KBM-7 (cell line): ENCODE measurements around the gene GPC6.
A peak's percentile ranks its signal among the peaks of the same experiment; 100 is the strongest.

Experiments used
- DNase-seq: peaks from one replicate; pipeline ENCODE4 v3.0.0-alpha.2; 2015
- in situ Hi-C: fragments of 300-500 bp; cut with MboI; formaldehyde crosslinking; loops from 2 replicates; pipeline ENCODE4 v1.14.3; 2020; ENCODE audit warnings: low sequenced_read_pairs, low pct_unique_long_range_greater_than_20kb, mixed read lengths

The GPC6 gene

DNA sequence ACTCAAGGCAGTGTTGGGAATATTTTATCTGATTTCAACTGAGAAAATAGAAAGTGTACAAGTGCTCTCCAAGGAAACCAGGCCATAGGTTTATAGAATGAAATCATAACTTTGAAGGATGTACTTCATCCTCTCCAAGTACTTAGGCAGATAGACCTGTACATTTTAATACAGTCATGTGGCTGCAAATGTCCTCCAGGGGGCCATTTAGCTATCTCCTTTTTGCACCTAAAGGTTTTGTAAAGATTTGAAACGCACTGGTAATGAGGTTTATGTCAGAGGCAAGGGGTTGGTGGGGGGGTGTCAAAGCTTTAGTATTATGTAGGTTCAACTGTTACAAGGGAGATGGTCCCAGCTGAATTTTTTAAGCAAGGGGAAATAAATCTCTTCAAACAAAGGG, 888.4 kb downstream of the GPC6 start:
- in situ Hi-C loops, result no loop called here
- peak; percentile 3 for DNase-seq

DNA sequence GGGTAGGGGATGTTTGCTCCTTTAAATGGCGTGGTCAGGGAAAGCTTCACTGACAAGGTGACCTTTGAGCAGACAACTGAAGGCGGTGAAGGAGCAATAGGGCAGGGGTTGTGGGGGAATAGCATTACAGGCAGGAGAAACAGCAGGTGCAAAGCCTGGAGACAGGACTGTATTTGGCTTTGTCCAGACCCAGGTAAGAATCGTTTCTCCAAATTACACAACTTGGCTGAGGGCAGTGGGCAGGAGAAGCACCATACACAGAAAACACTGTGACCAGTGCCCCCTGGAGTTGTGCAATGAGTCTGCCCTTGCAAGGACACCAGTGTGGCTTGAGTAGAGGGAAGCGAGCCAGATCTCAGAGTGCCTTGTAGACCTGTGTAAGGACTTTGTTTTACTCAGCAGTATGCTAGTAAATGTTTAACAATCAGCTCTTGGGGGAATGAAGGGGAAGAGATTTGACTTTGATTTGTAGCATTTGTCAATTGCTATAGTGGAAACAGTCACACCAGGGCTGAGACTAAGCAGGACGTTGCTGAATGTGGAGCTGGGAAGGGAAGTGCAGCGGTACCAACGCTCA, 892.8 kb downstream of the GPC6 start:
- no peak for DNase-seq
- in situ Hi-C loops, result no loop called here

DNA sequence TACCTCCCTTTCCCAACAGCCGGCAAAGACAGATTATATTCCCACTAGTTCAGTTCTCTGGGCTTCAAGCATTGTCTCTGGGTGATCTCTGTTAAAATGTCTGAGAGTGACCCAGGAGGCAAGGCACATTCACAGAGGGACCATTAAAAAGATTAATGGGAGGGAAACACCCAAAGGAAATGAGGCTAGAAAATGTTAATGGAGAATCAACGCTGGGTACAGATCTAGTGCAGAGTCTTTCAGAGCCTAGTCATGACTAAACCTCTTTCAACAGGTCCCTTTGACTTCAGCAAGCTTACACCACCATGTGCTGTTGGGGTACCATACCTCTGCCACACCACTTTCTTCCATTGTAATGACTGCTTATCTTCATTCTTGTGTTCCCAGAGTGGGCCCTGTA, 894.3 kb downstream of the GPC6 start:
- DNase-seq, result no peak
- in situ Hi-C loops, result no loop called here

DNA sequence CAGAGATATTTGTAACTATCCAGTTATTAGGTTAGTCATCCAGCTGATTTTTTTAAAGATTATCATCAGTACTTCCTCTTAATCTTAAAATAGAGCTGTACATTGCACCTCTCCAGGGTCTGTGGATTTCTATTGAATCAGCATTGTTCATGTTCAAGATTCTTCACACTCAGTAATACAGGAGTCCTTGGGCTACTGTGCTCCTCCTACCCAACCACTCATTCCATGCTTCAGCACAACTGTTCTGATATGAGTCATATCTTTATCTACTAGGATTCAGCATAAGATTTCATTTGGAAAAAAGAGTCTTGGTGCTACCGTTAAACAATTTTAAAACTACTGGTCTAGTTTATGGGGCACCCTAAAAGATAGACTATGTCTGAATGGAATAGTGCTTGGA, 895.1 kb downstream of the GPC6 start:
- DNase-seq, result peak; percentile 1
- in situ Hi-C loops, result no loop called here

DNA sequence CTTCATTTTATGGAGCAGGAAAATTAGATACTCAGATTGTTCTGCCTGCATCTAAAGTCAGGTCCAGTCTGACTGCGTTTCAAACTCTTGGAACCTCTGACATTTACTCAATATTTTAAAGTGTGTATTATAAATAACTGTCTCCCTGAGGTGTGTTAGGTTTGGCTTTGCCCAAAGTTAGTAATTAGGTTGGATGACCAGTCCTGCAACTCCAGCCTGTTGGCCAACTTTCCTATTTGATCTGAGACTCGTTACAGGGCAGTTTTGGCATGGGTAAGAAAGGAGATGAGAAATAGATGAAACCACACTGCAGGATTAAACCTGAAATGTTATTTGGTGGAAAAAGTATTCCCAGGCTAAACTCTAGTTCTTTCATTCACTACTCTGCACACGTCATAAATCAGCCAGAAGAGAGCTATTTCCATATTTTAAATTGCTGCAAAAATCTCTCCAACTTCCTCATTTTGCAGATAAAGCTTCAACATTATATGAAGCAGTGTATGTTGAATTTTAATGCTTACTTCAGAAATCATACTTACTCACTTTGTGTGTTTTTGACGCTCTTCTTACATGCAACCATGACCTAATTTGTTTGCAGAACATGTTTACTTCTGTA, 895.8 kb downstream of the GPC6 start:
- in situ Hi-C loops, result no loop called here
- peak; percentile 43 for DNase-seq

DNA sequence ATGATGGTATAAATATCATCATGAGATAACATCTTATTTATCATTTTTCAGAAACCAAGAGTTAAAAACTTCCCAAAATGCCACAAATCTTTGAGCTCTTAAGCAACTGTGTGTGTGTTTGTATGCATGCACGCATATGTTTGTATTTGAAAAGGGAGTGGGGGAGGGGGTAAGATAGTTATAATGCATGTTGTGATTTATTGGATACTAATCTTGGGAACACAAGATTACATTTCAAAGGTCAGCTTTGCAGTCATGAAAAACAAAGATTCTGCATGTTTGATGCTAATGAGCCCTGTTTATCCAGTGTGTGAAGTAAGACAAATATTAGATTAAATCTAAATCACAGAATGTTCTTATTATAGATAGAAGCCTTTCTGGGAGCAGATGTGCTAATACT, 897.0 kb downstream of the GPC6 start:
- in situ Hi-C loops, result no loop called here
- no peak for DNase-seq

DNA sequence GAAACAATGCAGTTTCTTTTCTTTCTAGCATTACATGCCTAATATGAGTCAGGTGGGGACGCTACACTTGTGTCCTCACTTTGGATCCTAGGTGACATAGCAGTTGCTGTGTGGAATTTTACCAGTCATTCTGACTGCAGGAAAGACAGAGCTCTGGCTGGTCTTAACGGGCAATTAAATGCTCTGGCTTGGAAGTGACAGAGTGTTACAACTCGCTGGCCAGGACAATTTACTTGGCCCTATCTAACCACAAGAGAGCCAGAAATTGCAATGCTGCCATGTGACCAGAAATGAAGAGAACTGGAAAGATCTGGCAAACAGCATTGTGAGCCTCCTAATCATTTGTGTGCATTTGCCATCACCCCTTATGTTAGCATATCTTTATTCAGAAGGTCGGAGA, 901.8 kb downstream of the GPC6 start:
- in situ Hi-C loops, result no loop called here
- DNase-seq, result no peak

DNA sequence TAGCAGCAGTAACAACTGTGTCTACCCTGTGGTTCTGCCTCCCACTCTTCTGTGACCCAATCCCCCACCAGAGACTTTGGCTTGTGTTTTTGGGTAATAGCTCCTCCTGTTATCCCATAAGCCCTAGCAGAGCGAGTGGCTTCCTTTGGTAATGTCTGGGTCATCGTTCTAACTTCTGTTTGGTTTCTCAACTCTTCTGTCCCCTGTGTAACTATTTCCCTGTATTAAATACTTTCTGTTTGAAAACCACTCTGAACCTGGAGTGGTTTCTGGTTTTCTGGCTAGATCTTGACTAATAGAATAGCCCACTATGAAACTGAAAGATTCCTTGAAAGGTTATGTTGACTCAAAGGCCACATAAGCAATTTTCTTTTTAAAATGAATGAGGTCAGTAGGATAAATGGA, 902.9 kb downstream of the GPC6 start:
- no peak for DNase-seq
- in situ Hi-C loops, result no loop called here

DNA sequence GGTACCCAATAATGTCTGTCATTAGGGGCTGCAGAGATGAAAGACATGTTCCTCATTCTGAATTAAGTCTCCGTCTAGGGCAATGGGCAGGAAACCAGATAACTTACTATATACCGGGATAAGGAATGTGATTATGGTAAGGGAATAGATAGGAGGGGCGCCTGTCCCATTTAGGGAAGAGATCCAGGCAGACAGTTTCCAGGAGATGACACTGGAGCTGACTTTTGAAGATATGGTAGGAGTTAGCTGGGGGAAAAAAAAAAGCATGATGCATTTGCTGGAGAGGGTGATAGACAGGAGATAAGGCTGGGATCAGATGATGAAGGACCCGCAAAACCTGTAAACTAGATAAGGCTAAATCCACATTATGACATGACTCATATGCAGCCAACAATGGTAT, 912.2 kb downstream of the GPC6 start:
- DNase-seq, result no peak
- in situ Hi-C loops, result no loop called here

DNA sequence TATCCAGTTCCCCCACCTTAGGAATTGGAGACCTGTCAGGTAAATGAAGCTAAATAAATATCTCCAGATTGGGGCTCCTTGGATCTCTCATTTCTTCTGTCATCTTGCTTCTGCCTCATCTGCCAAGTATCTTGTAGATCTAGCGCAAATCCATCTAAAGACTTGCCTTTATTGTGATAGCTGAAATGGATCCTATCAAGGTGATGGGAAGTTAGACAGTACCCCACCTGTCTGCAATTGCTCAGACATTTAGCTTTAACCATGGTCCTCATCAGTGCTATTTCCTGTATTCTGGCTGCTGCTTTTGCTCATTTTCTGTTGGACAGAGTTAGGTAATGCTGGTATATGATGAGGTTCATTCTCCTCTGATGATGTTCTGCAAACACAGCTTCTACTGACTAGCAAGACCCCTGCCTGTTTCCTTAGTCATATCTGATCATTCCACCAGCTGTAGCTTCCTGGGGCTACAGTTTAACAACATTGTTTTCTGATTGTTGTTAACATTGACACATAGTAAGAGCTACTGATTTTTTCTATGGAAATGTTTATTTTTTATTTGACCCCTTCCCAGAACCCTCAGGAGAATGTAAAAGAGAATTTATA, 912.9 kb downstream of the GPC6 start:
- in situ Hi-C loops, result no loop called here
- no peak for DNase-seq

DNA sequence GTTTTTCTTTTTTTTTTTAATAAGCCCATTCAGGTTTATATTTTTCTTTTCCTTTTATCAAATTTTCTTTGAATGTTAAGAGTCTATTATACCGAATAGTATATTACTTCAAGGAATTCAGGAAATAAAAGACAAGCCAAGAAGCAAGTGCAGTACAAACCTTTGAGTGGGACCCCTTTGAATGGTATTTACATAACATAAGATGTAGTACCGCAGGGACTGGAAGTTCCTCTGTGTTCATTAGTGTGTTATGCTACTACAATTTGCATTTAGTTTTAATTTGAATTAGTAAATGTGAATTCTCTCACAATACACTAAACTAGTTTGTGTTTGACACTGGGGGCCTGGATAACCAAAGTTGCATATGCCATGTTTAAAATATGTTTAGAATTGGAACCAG, 913.4 kb downstream of the GPC6 start:
- in situ Hi-C loops, result no loop called here
- DNase-seq, result no peak

DNA sequence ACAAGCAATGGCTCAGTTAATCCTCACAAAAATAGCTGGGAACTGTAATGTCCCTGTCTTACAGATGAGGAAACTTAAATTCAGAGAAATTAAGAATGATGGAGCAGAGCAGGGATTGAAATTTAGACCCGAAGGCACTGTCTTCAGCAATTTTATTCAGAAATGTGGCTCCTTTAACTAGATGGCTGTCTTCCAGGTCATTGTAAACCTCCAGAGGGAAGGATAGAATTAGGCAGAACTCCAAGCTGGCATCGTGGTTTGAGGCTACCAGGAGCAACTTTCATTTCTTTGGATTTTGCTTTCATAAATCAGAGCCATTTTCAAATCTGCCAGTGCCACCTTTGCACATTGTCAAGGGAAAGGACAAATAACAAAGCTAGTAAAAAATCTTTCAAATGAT, 913.9 kb downstream of the GPC6 start:
- no peak for DNase-seq
- in situ Hi-C loops, result no loop called here

DNA sequence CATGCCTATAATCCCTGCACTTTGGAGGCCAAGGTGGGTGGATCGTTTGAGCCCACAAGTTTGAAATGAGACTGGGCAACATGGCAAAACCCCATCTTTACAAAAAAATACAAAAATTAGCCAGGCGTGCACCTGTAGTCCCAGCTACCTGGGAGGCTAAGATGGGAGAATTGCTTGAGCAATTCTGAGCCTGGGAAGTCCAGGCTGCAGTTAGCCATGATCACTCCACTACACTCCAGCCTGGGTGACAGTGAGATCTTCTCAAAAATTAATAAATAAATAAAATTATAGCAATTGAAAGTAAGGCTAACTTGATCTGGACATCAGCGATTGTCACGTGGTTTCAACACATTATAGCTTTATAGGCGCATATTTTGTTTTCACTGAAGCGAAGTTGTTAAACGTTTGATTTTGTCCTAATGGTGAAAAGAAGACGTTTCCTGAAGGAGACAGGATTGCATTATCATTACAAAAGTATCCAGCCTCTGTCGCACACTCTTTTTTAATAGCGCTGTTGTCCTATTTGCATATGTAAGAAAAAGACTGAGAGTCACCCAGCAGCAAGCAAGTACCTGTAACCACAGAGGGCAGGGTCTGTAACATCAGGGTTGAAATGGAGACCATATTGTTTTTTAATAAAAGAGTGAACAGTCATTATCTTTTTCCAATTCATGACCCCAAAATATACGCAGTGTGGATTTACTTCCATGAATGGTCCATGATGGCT, 917.2 kb downstream of the GPC6 start:
- in situ Hi-C loops, result no loop called here

DNA sequence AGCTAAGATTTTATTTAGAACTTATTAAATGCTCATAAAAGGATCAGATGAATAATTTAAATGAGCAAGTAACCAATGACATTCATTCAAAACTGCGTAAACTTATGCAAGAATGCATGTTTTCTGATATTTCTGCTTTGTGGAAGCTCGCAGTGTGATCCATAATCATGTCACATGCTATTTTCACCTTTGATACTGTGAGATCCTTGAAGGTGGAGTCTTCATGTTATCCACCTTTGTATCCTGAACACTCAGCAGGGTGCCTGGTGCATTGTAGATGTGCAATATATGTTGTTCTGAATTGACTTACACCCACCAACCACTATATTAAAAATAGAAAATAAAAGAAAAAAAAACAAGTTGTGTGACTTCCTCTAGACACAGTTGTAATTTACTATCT, 919.4 kb downstream of the GPC6 start:
- in situ Hi-C loops, result no loop called here
- no peak for DNase-seq

More for the DNA sequence above, 917.2 kb downstream of the GPC6 start:
- DNase-seq, result no peak

DNA sequence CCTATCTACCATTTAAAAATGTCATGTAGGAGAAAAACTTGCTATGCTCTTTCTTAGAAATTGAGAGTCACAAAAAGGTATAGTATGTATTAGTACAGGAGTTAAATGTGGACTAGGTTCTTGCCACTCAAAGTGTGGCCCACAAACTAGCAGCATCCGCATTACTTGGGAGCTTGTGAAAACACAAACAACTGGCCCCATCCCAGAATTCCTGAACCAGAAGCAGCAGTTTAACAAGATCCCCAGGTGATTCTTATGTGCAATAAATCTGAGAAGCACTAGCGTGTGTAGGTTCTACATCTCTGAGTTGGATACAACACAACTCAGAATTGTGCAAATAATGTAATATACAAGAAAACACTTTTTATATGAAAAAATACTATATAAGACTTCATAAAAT, 927.0 kb downstream of the GPC6 start:
- no peak for DNase-seq
- in situ Hi-C loops, result no loop called here

DNA sequence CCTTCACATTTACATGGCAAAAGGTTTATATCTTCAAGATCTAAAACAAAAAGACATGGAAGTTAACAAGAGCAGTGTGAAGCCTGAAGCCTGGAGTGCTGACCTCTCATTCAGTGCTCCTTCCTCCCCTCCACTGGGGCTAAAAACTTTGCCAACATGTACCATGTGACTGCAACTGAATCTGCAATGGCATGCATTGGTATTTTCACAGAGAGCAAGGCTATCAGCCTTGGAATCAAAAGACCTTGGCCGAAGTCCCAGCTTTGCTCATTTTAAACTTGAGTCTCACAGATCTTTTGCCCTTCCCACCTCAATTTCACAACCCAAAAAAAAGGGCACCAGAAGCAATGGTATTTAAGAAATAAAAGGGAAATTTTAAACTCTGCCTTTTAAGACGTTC, 927.8 kb downstream of the GPC6 start:
- in situ Hi-C loops, result no loop called here
- no peak for DNase-seq

DNA sequence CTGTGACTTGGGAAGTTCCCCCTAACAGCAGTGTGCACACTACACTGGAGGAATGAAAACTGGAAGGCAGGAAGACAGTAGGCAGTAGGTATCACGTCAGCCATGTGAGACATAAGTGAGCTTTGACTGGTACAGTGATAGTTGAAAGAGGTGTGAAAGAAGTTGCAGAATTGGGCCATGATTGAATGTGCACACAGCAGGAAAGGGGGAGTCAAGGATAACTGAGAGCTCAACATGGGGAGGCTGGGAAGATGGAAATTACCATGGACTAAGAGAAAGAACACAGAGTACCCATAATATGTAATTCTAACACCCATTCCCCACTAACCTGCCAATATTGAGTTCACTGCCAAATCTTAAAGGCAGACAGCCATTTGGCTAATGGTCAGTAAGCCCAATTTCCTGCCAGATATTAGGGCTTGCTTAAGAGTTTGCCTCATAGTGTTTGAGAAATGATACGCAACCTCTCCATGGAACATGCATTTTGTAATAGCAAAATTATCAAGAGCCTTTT, 931.2 kb downstream of the GPC6 start:
- in situ Hi-C loops, result no loop called here

DNA sequence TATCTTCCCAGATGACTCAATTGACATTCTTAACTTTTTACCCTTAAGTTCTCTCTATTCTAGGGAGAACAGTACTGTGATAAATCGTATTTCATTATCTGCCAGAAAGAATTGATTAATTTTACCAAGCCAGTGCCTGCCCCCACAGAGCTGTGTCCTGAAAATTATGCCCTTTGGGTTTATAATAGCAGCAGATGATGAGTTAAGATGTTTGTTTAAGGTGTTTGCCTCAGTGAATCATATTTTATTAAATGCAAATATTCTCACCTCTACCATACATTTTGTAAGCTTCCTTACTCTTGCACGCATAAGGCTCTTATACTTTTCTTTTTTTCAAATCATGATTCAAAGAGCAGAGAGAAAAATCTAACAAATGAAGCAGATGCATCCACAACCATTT, 934.3 kb downstream of the GPC6 start:
- in situ Hi-C loops, result no loop called here
- no peak for DNase-seq

More for the DNA sequence above, 931.2 kb downstream of the GPC6 start:
- DNase-seq, result no peak

DNA sequence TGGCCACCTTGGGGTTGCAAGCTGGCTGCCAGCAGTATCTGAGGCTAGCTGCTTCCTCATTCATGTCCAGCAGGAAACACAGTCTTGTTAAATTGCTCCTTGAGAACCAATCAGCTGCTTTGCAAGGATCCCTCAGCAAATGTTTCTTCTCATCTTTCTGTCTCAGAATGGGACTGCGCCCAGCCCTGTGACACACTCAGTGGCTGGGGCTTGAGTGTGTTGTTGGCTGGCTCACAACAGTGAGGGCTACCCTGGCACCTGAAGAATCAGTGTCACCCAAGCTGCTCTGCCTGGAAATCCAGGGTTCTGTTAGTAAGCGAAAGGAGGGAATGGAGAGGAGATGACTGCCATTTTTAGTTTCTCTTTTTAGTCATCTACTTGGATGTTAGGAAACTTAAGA, 935.7 kb downstream of the GPC6 start:
- in situ Hi-C loops, result no loop called here
- DNase-seq, result peak; percentile 13

DNA sequence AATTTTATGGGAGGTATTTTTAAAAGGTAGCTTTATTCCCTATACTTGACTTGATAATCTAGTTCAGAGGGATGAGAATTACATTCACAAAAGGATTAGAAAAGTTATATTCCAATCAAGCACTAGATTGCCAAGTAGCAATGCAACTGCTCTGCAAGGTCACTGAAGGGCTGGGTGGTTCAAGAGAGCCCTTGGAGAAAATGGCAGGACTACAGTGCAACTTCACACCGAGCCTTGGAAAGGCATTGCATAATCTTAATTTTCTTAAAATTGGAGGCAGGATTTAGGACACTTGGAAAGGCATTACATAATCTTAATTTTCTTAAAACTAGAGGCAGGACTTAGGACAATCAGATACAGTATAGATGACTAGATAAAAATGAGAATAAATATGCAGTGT, 936.9 kb downstream of the GPC6 start:
- in situ Hi-C loops, result no loop called here
- DNase-seq, result no peak
